SK-N-SH treated with all-trans-retinoic acid at 6 μM for 48 hours (cell line): ENCODE data around the gene HK3.

Source experiments
- CREB5 ChIP-seq: fragments of 250-450 bp; sonication (Bioruptor Pico); IDR thresholded peaks from 2 replicates; pipeline ENCODE4 v1.5.1; 2020; ENCODE audit warnings: low read depth, mild to moderate bottlenecking, moderate library complexity
- CSDC2 ChIP-seq: fragments of 250-450 bp; sonication (Bioruptor Pico); IDR thresholded peaks from 2 replicates; pipeline ENCODE4 v1.5.0; 2020; ENCODE audit warnings: mild to moderate bottlenecking, moderate library complexity
- ZNF70 ChIP-seq: fragments of 450-650 bp; formaldehyde crosslinking; IDR thresholded peaks from 2 replicates; pipeline ENCODE4 v1.5.0; 2020; ENCODE audit warnings: mild to moderate bottlenecking, moderate library complexity

GRCh38 chr5:176915906-176916305 lies 16.8 kb upstream of the HK3 start:
- TF ChIP-seq CREB5 (CRISPR knock-in tag) (no peak), ZNF70 (CRISPR knock-in tag) (no peak), CSDC2 (CRISPR knock-in tag) (no peak)
